MM.1S (cell line): Measurements from ENCODE around the gene EIF2S3.

Experiments
- DNase-seq: peaks from one replicate; pipeline ENCODE4 v3.0.0-alpha.2; 2015
- H2AFZ ChIP-seq: fragments of 300-600 bp; sonication (generic); 2 replicates; pipeline ENCODE4 v1.6.0; 2016; ENCODE audit warnings: antibody characterized with exemption, low read length
- H3F3A ChIP-seq: fragments of 300-600 bp; sonication (generic); 2 replicates; pipeline ENCODE4 v1.6.1; 2016; ENCODE audit warnings: mild to moderate bottlenecking, antibody characterized with exemption, low read length, moderate library complexity, mixed read lengths; ENCODE audit not compliant: insufficient read depth
- H3K27ac ChIP-seq: fragments of 300-600 bp; sonication (generic); 2 replicates; pipeline ENCODE4 v1.5.1; 2016; ENCODE audit warnings: mild to moderate bottlenecking, low read length
- H3K27me3 ChIP-seq: fragments of 300-600 bp; sonication (generic); replicated peaks from 2 replicates; pipeline ENCODE4 v1.6.0; 2016; ENCODE audit warnings: low read length; ENCODE audit not compliant: insufficient read depth
- H3K36me3 ChIP-seq: fragments of 300-600 bp; sonication (generic); replicated peaks from 2 replicates; pipeline ENCODE4 v1.6.1; 2016; ENCODE audit warnings: mild to moderate bottlenecking, low read length, mixed read lengths; ENCODE audit not compliant: insufficient read depth
- H3K4me1 ChIP-seq: fragments of 300-600 bp; sonication (generic); 2 replicates; pipeline ENCODE4 v1.6.1; 2016; ENCODE audit warnings: low read length, mixed read lengths
- H3K4me2 ChIP-seq: fragments of 300-600 bp; sonication (generic); 2 replicates; pipeline ENCODE4 v1.6.0; 2016; ENCODE audit warnings: low read depth, low read length
- H3K4me3 ChIP-seq: fragments of 300-600 bp; sonication (generic); 2 replicates; pipeline ENCODE4 v1.5.1; 2016; ENCODE audit warnings: low read length, mixed read lengths
- H3K79me2 ChIP-seq: fragments of 300-600 bp; sonication (generic); 2 replicates; pipeline ENCODE4 v1.6.1; 2016; ENCODE audit warnings: mixed run types, low read length, mixed read lengths
- H3K9ac ChIP-seq: fragments of 300-600 bp; sonication (generic); 2 replicates; pipeline ENCODE4 v1.6.1; 2016; ENCODE audit warnings: low read length, mixed read lengths
- H3K9me2 ChIP-seq: fragments of 300-600 bp; sonication (generic); replicated peaks from 2 replicates; pipeline ENCODE4 v1.6.1; 2016; ENCODE audit warnings: mild to moderate bottlenecking, low read length, mixed read lengths; ENCODE audit not compliant: insufficient read depth
- H3K9me3 ChIP-seq: fragments of 300-600 bp; sonication (generic); replicated peaks from 2 replicates; pipeline ENCODE4 v1.6.1; 2016; ENCODE audit warnings: mild to moderate bottlenecking, low read length, mixed read lengths; ENCODE audit not compliant: insufficient read depth
- H4K20me1 ChIP-seq: fragments of 300-600 bp; sonication (generic); 2 replicates; pipeline ENCODE4 v1.6.1; 2016; ENCODE audit warnings: mild to moderate bottlenecking, low read length, moderate library complexity, mixed read lengths; ENCODE audit not compliant: insufficient read depth
- CTCF ChIP-seq: fragments of 300-600 bp; sonication (generic); IDR thresholded peaks from 2 replicates; pipeline ENCODE4 v1.5.1; 2016; ENCODE audit warnings: antibody characterized with exemption, low read length, mixed read lengths
- EZH2 ChIP-seq: fragments of 300-600 bp; sonication (generic); optimal IDR thresholded peaks from 2 replicates; pipeline ENCODE3; 2017; ENCODE audit warnings: low read depth, mild to moderate bottlenecking, antibody characterized with exemption, low read length, mixed read lengths
- EZH2phosphoT487 ChIP-seq: fragments of 300-600 bp; sonication (generic); IDR thresholded peaks from 2 replicates; pipeline ENCODE4 v1.6.1; 2018; ENCODE audit warnings: antibody characterized with exemption, low read length

The EIF2S3 gene

GRCh38 chrX:24085101-24085500, 30.3 kb downstream of the EIF2S3 start:
- Histone ChIP-seq H3K4me3 (no peak overlapping the region), H3F3A (peaks cover 11% of the 10 kb centered on the region), H3K9me2 (no peaks in the 10 kb centered on the region), H3K79me2 (no peaks in the 10 kb centered on the region), H3K9ac (no peak overlapping the region), H3K4me1 (no peaks in the 10 kb centered on the region), H3K27ac (no peak overlapping the region), H4K20me1 (no peaks in the 10 kb centered on the region), H2AFZ (no peak overlapping the region), H3K4me2 (no peak overlapping the region), H3K36me3 (no peaks in the 10 kb centered on the region), H3K9me3 (no peaks in the 10 kb centered on the region), H3K27me3 (no peaks in the 10 kb centered on the region)
- DNase-seq: no peak
- TF ChIP-seq EZH2 (no peak), EZH2phosphoT487 (no peak), CTCF (no peak)

- Histone ChIP-seq H3K9me2 (no peaks in the 10 kb centered on the region), H3K4me3 (no peak overlapping the region), H3F3A (no peaks in the 10 kb centered on the region), H3K36me3 (no peaks in the 10 kb centered on the region), H3K27ac (no peak overlapping the region), H3K4me2 (no peak overlapping the region), H3K9ac (no peak overlapping the region), H2AFZ (no peak overlapping the region), H3K9me3 (no peaks in the 10 kb centered on the region), H4K20me1 (no peaks in the 10 kb centered on the region), H3K27me3 (no peaks in the 10 kb centered on the region), H3K4me1 (no peaks in the 10 kb centered on the region), H3K79me2 (no peaks in the 10 kb centered on the region)
- no peak for TF ChIP-seq EZH2
- TF ChIP-seq CTCF: no peak
- TF ChIP-seq EZH2phosphoT487: no peak
- no peak for DNase-seq
These were observed 35.8 kb downstream of the EIF2S3 start for GRCh38 chrX:24090300-24091200.

- Histone ChIP-seq H3K27ac (no peak overlapping the region), H3K9ac (no peak overlapping the region), H3K9me3 (no peaks in the 10 kb centered on the region), H3K36me3 (no peaks in the 10 kb centered on the region), H4K20me1 (no peaks in the 10 kb centered on the region), H3F3A (no peaks in the 10 kb centered on the region), H3K4me3 (no peak overlapping the region), H3K79me2 (no peaks in the 10 kb centered on the region), H3K9me2 (no peaks in the 10 kb centered on the region), H2AFZ (no peak overlapping the region), H3K4me2 (no peak overlapping the region), H3K27me3 (no peaks in the 10 kb centered on the region), H3K4me1 (no peaks in the 10 kb centered on the region)
- TF ChIP-seq EZH2phosphoT487 (no peak), EZH2 (no peak), CTCF (no peak)
- DNase-seq: no peak
These were observed 39.0 kb downstream of the EIF2S3 start for GRCh38 chrX:24093746-24094145.
